Measurements from ENCODE around the gene CD38. TPM values are rescaled to one million over a fixed set of nuclear protein-coding genes. Genes with fewer than 3 reads are reported as not detected.

Gene CD38
- total RNA-seq, 1 experiment from 2014 or later = 0.16 TPM

GRCh38 chr4:15902746-15903145 lies 124.6 kb downstream of the CD38 start:
- in situ Hi-C loops (cut with HindIII; ENCODE audit: low pct_unique_long_range_greater_than_20kb, low sequenced_read_pairs) = no loop called here
- DNase-seq (ENCODE audit: low read depth, low spot score) = no peak

Other genes starting within 250 kb of the CD38 start
- 44.9 and 48.4 TPM in 2 replicates for gene FBXL5, start 123.0 kb upstream of the CD38 start, total RNA-seq (2014; rRNA removed; shearing (Covaris generic))
- gene FAM200B, start 96.5 kb upstream of the CD38 start, total RNA-seq (2014; rRNA removed; shearing (Covaris generic)) = 37.4 and 44.9 TPM in 2 replicates
- gene BST1, start 75.3 kb upstream of the CD38 start, total RNA-seq (2014; rRNA removed; shearing (Covaris generic)) = 0.08 TPM in 1 of 2 replicates, not detected in the other
- not detected in 2 replicates for gene FGFBP1, start 160.4 kb downstream of the CD38 start, total RNA-seq (2014; rRNA removed; shearing (Covaris generic))
- 14.5 and 15.4 TPM in 2 replicates for gene FGFBP2, start 184.8 kb downstream of the CD38 start, total RNA-seq (2014; rRNA removed; shearing (Covaris generic))

All from SK-MEL-5 (cell line).